DOHH2 (cell line): ENCODE measurements around the gene TRAF3.

ENCODE experiments used
- CTCF ChIP-seq: fragments of 200-600 bp; sonication (generic); IDR thresholded peaks from one replicate; pipeline ENCODE4 v1.5.1; 2014; ENCODE audit warnings: antibody characterized with exemption, mild to moderate bottlenecking, low read depth, low read length; ENCODE audit not compliant: poor library complexity, severe bottlenecking
- EZH2phosphoT487 ChIP-seq: fragments of 200-600 bp; sonication (generic); IDR thresholded peaks from 2 replicates; pipeline ENCODE4 v1.6.1; 2017; ENCODE audit warnings: borderline replicate concordance, mild to moderate bottlenecking, antibody characterized with exemption, low read length, moderate library complexity, mixed read lengths

GRCh38 chr14:102909911-102910310, 132.7 kb downstream of the TRAF3 start:
- TF ChIP-seq CTCF (no peak), EZH2phosphoT487 (no peak)
